ENCODE results near the gene INS. TPM values are rescaled to one million over a fixed set of nuclear protein-coding genes. Genes with fewer than 3 reads are reported as not detected.

The INS gene
- total RNA-seq, 1 experiment from 2014 or later = not detected

GRCh38 chr11:2142762-2143202 is 18.2 kb downstream of the INS start:
- H3K9me3 ChIP-seq (ENCODE audit: low read depth, low read length, poor library complexity, severe bottlenecking) = no peaks in the 10 kb centered on the region
- no peak overlapping the region for H3K27ac ChIP-seq (ENCODE audit: low read depth, low read length, poor library complexity, severe bottlenecking)
- DNase-seq (ENCODE audit: low spot score) = no peak
- no peak for TF ChIP-seq CTCF (conservative IDR thresholded peaks at IDR 0.05; ENCODE audit: low read depth, low read length)
- TF ChIP-seq EZH2 (IDR thresholded peaks at IDR 0.05; ENCODE audit: borderline replicate concordance, low read depth, low read length, poor library complexity, severe bottlenecking) = no peak
- ChIA-PET POLR2A (ENCODE audit: low non-redundant PET) (no interaction called here), CTCF (no interaction called here)
- peaks cover 79% of the 10 kb centered on the region for H3K27me3 ChIP-seq (replicated peaks; ENCODE audit: insufficient read depth, low read depth, low read length, poor library complexity)
- no peaks in the 10 kb centered on the region for H3K4me1 ChIP-seq (ENCODE audit: insufficient read depth, low read length, poor library complexity, severe bottlenecking)
- intact Hi-C loops (cut with micrococcal nuclease; ENCODE audit: unreplicated experiment) = no loop called here
- H3K4me3 ChIP-seq (ENCODE audit: low read depth, low read length, poor library complexity, severe bottlenecking) = no peak overlapping the region
- no peaks in the 10 kb centered on the region for H3K36me3 ChIP-seq (ENCODE audit: insufficient read depth, low read length, poor library complexity, severe bottlenecking)
- no TSS peak for BruUV-seq (replicated peaks)

GRCh38 chr11:2142300-2142759 is 18.7 kb downstream of the INS start:
- DNase-seq (ENCODE audit: low spot score) = no peak
- ChIA-PET CTCF (no interaction called here), POLR2A (ENCODE audit: low non-redundant PET) (no interaction called here)
- no peaks in the 10 kb centered on the region for H3K9me3 ChIP-seq (ENCODE audit: low read depth, low read length, poor library complexity, severe bottlenecking)
- no peaks in the 10 kb centered on the region for H3K4me1 ChIP-seq (ENCODE audit: insufficient read depth, low read length, poor library complexity, severe bottlenecking)
- TF ChIP-seq EZH2 (IDR thresholded peaks at IDR 0.05; ENCODE audit: borderline replicate concordance, low read depth, low read length, poor library complexity, severe bottlenecking) (peak; percentile 77), CTCF (conservative IDR thresholded peaks at IDR 0.05; ENCODE audit: low read depth, low read length) (no peak)
- no peak overlapping the region for H3K4me3 ChIP-seq (ENCODE audit: low read depth, low read length, poor library complexity, severe bottlenecking)
- no TSS peak for BruUV-seq (replicated peaks)
- peaks cover 83% of the 10 kb centered on the region for H3K27me3 ChIP-seq (replicated peaks; ENCODE audit: insufficient read depth, low read depth, low read length, poor library complexity)
- H3K27ac ChIP-seq (ENCODE audit: low read depth, low read length, poor library complexity, severe bottlenecking) = no peak overlapping the region
- intact Hi-C loops (cut with micrococcal nuclease; ENCODE audit: unreplicated experiment) = no loop called here
- H3K36me3 ChIP-seq (ENCODE audit: insufficient read depth, low read length, poor library complexity, severe bottlenecking) = no peaks in the 10 kb centered on the region

- Histone ChIP-seq H3K27me3 (replicated peaks; ENCODE audit: insufficient read depth, low read depth, low read length, poor library complexity) (peaks cover 87% of the 10 kb centered on the region), H3K9me3 (ENCODE audit: low read depth, low read length, poor library complexity, severe bottlenecking) (no peaks in the 10 kb centered on the region), H3K4me1 (ENCODE audit: insufficient read depth, low read length, poor library complexity, severe bottlenecking) (no peaks in the 10 kb centered on the region), H3K27ac (ENCODE audit: low read depth, low read length, poor library complexity, severe bottlenecking) (no peak overlapping the region), H3K4me3 (ENCODE audit: low read depth, low read length, poor library complexity, severe bottlenecking) (no peak overlapping the region), H3K36me3 (ENCODE audit: insufficient read depth, low read length, poor library complexity, severe bottlenecking) (no peaks in the 10 kb centered on the region)
- BruUV-seq (replicated peaks) = no TSS peak
- POLR2A ChIA-PET (ENCODE audit: low non-redundant PET) = no interaction called here
- TF ChIP-seq EZH2 (IDR thresholded peaks at IDR 0.05; ENCODE audit: borderline replicate concordance, low read depth, low read length, poor library complexity, severe bottlenecking) (peak; percentile 63), CTCF (conservative IDR thresholded peaks at IDR 0.05; ENCODE audit: low read depth, low read length) (no peak)
- intact Hi-C loops (cut with micrococcal nuclease; ENCODE audit: unreplicated experiment) = no loop called here
- CTCF ChIA-PET = no interaction called here
- DNase-seq (ENCODE audit: low spot score) = no peak
Measured at GRCh38 chr11:2140411-2141400, 20.3 kb downstream of the INS start.
